ENCODE data around the gene WDR1. TPM values are rescaled to one million over a fixed set of nuclear protein-coding genes. Genes with fewer than 3 reads are reported as not detected.

WDR1 gene
- polyA plus RNA-seq, 2 of the 4 experiments (the other 2 are of a cell fraction) = 251 to 326 TPM

DNA sequence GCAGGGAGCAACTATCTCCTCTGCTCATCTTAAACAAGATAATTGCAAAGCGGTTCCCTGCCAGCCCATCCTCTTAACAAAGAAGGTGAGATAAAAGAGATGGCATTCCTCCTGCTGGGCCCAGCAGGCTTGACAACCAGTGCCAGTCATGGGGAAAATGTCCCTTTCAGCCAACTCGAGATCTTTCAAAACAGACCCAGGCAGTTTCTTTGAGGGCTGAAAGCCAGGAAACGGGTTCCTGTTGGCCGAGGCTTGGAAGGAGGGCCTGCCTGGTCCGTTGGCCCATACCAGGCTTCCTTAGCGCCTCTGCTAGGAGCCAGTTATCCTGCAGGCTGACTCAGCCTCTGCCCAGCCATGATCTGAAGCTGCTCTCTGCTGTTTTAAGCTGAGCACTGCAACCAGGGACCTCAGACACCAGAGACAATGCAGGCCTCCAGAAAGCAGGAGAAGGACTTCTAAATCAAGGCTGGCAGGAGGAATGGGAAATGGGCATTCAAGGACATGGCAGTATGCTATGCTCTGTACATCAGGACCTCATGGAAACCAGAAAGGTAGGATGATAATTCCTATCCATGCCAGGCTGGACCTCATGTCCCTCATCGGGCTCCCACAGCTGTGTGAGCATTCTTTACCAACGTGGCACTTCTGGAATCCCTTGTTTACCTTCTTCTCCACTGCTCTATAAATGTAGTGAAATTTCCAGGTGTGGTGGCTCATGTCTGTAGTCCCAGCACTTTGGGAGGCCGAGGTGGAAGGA lies 52.9 kb downstream of the WDR1 start:
- DNase-seq (ENCODE audit: low read depth in 1 of 2, low spot score in 1 of 2) (peak in 1 of 2 experiments; percentile 49), FAIRE-seq (no peak), ATAC-seq (peak; percentile 88 to 90)
- Histone ChIP-seq H3K4me2 (no peak overlapping the region), H3K27ac (no peak overlapping the region), H3K9me3 (no peaks in the 10 kb centered on the region), H3K4me1 (no peaks in the 10 kb centered on the region), H3K4me3 (no peak overlapping the region)
- 56% methylated on average over 8 of the region's 9 CpGs for WGBS (ENCODE audit: missing lambda C conversion rate)
- POLR2A ChIA-PET = no interaction called here
- TF ChIP-seq SMC3 (IDR thresholded peaks at IDR 0.05) (peak; percentile 53; the same call in 2 of the 3 replicates), FOSL2 (IDR thresholded peaks at IDR 0.05) (no peak), FOSL2 (CRISPR knock-in tag; IDR thresholded peaks at IDR 0.05) (peak; percentile 30; the same call in 1 of the 2 replicates), MAZ (IDR thresholded peaks at IDR 0.05; ENCODE audit: borderline replicate concordance, low read depth, low read length) (no peak), MAFK (IDR thresholded peaks at IDR 0.05; ENCODE audit: partially characterized antibody) (no peak), FOXS1 (CRISPR knock-in tag; IDR thresholded peaks at IDR 0.05) (no peak), NFE2L2 (conservative IDR thresholded peaks at IDR 0.05; ENCODE audit: low read length) (no peak), HEYL (CRISPR knock-in tag; IDR thresholded peaks at IDR 0.05) (no peak), RAD21 (conservative IDR thresholded peaks at IDR 0.05 in 1 of 2, IDR thresholded peaks at IDR 0.05 in 1 of 2) (peak; percentile 64 to 66), KDM5A (IDR thresholded peaks at IDR 0.05) (no peak), EHF (CRISPR knock-in tag; IDR thresholded peaks at IDR 0.05) (no peak)
- TF ChIP-seq, protein P1, sequence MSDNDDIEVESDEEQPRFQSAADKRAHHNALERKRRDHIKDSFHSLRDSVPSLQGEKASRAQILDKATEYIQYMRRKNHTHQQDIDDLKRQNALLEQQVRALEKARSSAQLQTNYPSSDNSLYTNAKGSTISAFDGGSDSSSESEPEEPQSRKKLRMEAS (IDR thresholded peaks at IDR 0.05) = no peak
- TF ChIP-seq, protein P2, sequence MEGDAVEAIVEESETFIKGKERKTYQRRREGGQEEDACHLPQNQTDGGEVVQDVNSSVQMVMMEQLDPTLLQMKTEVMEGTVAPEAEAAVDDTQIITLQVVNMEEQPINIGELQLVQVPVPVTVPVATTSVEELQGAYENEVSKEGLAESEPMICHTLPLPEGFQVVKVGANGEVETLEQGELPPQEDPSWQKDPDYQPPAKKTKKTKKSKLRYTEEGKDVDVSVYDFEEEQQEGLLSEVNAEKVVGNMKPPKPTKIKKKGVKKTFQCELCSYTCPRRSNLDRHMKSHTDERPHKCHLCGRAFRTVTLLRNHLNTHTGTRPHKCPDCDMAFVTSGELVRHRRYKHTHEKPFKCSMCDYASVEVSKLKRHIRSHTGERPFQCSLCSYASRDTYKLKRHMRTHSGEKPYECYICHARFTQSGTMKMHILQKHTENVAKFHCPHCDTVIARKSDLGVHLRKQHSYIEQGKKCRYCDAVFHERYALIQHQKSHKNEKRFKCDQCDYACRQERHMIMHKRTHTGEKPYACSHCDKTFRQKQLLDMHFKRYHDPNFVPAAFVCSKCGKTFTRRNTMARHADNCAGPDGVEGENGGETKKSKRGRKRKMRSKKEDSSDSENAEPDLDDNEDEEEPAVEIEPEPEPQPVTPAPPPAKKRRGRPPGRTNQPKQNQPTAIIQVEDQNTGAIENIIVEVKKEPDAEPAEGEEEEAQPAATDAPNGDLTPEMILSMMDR (IDR thresholded peaks at IDR 0.05) = peak; percentile 41; the same call in 2 of the 3 replicates
- CTCF ChIA-PET = interaction anchor here (1.0 to 2.0 kb wide), 5 partner anchors 32 to 49 kb away, joined by 3 to 6 read pairs (median 3); no protein-coding TSS in a partner anchor

DNA sequence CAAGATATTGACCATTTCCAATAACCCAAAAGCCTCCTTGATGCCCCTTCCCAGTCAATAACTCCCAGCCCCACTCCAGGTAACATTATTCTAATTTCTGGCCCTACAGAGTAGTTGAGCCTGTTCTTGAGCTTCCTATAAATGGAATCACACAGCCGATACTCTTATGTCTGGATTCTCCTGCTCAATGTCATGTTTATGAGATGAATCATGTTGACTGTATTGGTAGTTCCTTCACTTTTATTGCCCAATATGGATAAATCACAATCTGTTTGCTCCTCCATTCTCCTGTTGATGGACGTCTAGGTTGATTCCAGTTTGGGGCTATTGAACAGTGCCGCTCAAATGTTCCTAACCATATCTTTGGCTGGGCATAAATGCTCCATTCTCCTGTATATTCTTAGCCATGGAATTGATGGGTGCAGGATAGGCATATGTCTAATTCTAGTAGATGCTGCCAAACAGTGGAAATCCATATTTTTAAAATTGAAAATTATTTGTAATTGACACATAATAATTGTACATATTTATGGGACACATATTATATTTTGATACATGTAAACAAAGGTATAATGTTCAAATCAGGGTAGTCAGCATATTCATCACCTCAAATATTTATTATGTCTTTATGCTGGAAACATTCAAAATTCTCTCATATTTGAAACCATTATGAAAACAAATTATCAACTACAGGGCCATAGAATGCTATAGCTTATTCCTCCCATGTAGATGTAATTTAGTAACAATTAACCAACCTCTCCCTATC lies 54.8 kb downstream of the WDR1 start:
- ATAC-seq (no peak), DNase-seq (ENCODE audit: low read depth in 1 of 2, low spot score in 1 of 2) (no peak), FAIRE-seq (no peak)
- H3K4me1 ChIP-seq = no peaks in the 10 kb centered on the region
- H3K4me3 ChIP-seq = no peak overlapping the region
- POLR2A ChIA-PET = interaction anchor here (0.5 kb wide), 1 partner anchor 55 kb away, joined by 5 read pairs; no protein-coding TSS in a partner anchor
- CTCF ChIA-PET = interaction anchor here (0.6 to 1.2 kb wide), 2 partner anchors 34 to 458 kb away, joined by 3 read pairs; no protein-coding TSS in a partner anchor
- no peak overlapping the region for H3K27ac ChIP-seq
- peak; percentile 4 for TF ChIP-seq MAFK (IDR thresholded peaks at IDR 0.05; ENCODE audit: partially characterized antibody)
- no peak for TF ChIP-seq FOSB (CRISPR knock-in tag; IDR thresholded peaks at IDR 0.05)
- TF ChIP-seq PHF8 (IDR thresholded peaks at IDR 0.05; ENCODE audit: borderline replicate concordance, low read depth) = no peak
- WGBS (ENCODE audit: missing lambda C conversion rate) = 79% methylated on average over 3 of the region's 3 CpGs
- no peaks in the 10 kb centered on the region for H3K9me3 ChIP-seq
- no peak overlapping the region for H3K4me2 ChIP-seq

DNA sequence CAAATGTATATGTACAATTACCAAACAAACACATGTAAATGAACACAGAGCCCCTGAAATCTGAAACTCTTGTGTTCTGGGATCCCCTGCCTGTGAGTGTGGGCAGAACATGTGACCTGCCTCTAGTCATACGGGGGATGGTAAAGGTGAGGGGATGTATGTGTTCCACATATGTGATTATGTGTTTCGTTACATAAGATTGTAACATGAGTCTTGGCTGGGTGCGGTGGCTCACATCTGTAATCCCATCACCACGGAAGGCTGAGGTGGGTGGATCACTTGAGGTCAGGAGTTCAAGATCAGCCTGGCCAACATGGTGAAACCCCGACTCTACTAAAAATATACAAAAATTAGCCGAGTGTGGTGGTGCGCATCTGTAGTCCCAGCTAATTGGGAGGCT lies 58.2 kb downstream of the WDR1 start:
- Histone ChIP-seq H3K4me1 (no peaks in the 10 kb centered on the region), H3K9me3 (no peaks in the 10 kb centered on the region), H3K4me2 (no peak overlapping the region), H3K27ac (no peak overlapping the region), H3K4me3 (no peak overlapping the region)
- ATAC-seq (no peak), FAIRE-seq (no peak), DNase-seq (ENCODE audit: low read depth in 1 of 2, low spot score in 1 of 2) (no peak)
- ChIA-PET CTCF (no interaction called here), POLR2A (no interaction called here)
- TF ChIP-seq EP300 (IDR thresholded peaks at IDR 0.05) (no peak), HOXB5 (CRISPR knock-in tag; IDR thresholded peaks at IDR 0.05) (no peak), HOXA7 (CRISPR knock-in tag; IDR thresholded peaks at IDR 0.05) (no peak), RFX5 (IDR thresholded peaks at IDR 0.05) (no peak), NR3C1 (IDR thresholded peaks at IDR 0.05) (no peak), SMC3 (IDR thresholded peaks at IDR 0.05) (no peak), NPAS2 (CRISPR knock-in tag; IDR thresholded peaks at IDR 0.05; ENCODE audit: borderline replicate concordance) (no peak), HOXB13 (CRISPR knock-in tag; IDR thresholded peaks at IDR 0.05; ENCODE audit: low read depth) (no peak), ZFP36 (IDR thresholded peaks at IDR 0.05; ENCODE audit: borderline replicate concordance, partially characterized antibody) (no peak)
- TF ChIP-seq, protein P2 (IDR thresholded peaks at IDR 0.05) = no peak
- TF ChIP-seq, protein P3, sequence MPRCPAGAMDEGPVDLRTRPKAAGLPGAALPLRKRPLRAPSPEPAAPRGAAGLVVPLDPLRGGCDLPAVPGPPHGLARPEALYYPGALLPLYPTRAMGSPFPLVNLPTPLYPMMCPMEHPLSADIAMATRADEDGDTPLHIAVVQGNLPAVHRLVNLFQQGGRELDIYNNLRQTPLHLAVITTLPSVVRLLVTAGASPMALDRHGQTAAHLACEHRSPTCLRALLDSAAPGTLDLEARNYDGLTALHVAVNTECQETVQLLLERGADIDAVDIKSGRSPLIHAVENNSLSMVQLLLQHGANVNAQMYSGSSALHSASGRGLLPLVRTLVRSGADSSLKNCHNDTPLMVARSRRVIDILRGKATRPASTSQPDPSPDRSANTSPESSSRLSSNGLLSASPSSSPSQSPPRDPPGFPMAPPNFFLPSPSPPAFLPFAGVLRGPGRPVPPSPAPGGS (IDR thresholded peaks at IDR 0.05) = no peak
- 90% methylated on average over 7 of the region's 7 CpGs for WGBS (ENCODE audit: missing lambda C conversion rate)
